ENCODE data around the gene MALSU1. TPM values are rescaled to one million over a fixed set of nuclear protein-coding genes. Genes with fewer than 3 reads are reported as not detected.

The MALSU1 gene
- total and polyA plus RNA-seq, 2 of the 13 experiments (the other 11 are each of a cell fraction or from before 2014, with no cell fraction given), result 72.0 to 141 TPM

- peak; percentile 84 for TF ChIP-seq PAXIP1 (CRISPR knock-in tag; conservative IDR thresholded peaks at IDR 0.05)
- peak; percentile 42; the same call in 1 of the 2 replicates for TF ChIP-seq ZNF609 (CRISPR knock-in tag; IDR thresholded peaks at IDR 0.05; ENCODE audit: borderline replicate concordance)
- no peak for TF ChIP-seq ZNF766 (CRISPR knock-in tag; IDR thresholded peaks at IDR 0.05; ENCODE audit: borderline replicate concordance)
- no peak for TF ChIP-seq KMT2B (CRISPR knock-in tag; IDR thresholded peaks at IDR 0.05)
- no peak for TF ChIP-seq PBX2 (CRISPR knock-in tag; IDR thresholded peaks at IDR 0.05)
- no peak for TF ChIP-seq ATRX (CRISPR knock-in tag; IDR thresholded peaks at IDR 0.05; ENCODE audit: borderline replicate concordance)
- TF ChIP-seq ZNF460 (CRISPR knock-in tag; IDR thresholded peaks at IDR 0.05; ENCODE audit: borderline replicate concordance), result no peak
- TF ChIP-seq ZNF678 (CRISPR knock-in tag; IDR thresholded peaks at IDR 0.05), result no peak
- TF ChIP-seq ZBTB10 (CRISPR knock-in tag; IDR thresholded peaks at IDR 0.05; ENCODE audit: borderline replicate concordance), result no peak
- no peak for TF ChIP-seq ZFP36L2 (CRISPR knock-in tag; IDR thresholded peaks at IDR 0.05)
- TF ChIP-seq ZBTB38 (CRISPR knock-in tag; IDR thresholded peaks at IDR 0.05), result no peak
- TF ChIP-seq NFATC3 (CRISPR knock-in tag; IDR thresholded peaks at IDR 0.05), result no peak
- TF ChIP-seq PBX3 (CRISPR knock-in tag; IDR thresholded peaks at IDR 0.05; ENCODE audit: borderline replicate concordance), result no peak
- TF ChIP-seq AGO1 (IDR thresholded peaks at IDR 0.05; ENCODE audit: low read depth, low read length, poor library complexity, severe bottlenecking), result no peak
- TF ChIP-seq ZNF644 (CRISPR knock-in tag; IDR thresholded peaks at IDR 0.05; ENCODE audit: low read depth), result peak; percentile 88; the same call in 1 of the 2 replicates
- no peak for TF ChIP-seq ZNF713 (CRISPR knock-in tag; IDR thresholded peaks at IDR 0.05)
These were observed 59.1 kb downstream of the MALSU1 start (continued) for GRCh38 chr7:23358152-23358674.
